Endodermal cell (in vitro differentiated cells): ENCODE results near the gene PINLYP. TPM values are rescaled to one million over a fixed set of nuclear protein-coding genes. Genes with fewer than 3 reads are reported as not detected.
A peak's percentile ranks its signal among the peaks of the same experiment; 100 is the strongest.

Source experiments
- DNase-seq: peaks from one replicate; pipeline ENCODE4 v3.0.0-alpha.2; 2017
- H3K27ac ChIP-seq: 2 replicates; pipeline ENCODE4 v1.5.1; 2013; ENCODE audit warnings: mild to moderate bottlenecking, low read depth, low read length, moderate library complexity
- H3K27me3 ChIP-seq: 2 replicates; pipeline ENCODE4 v1.6.1; 2013; ENCODE audit warnings: mild to moderate bottlenecking, low read length, moderate library complexity; ENCODE audit not compliant: insufficient read depth, control insufficient read depth, poor library complexity, severe bottlenecking
- H3K36me3 ChIP-seq: 2 replicates; pipeline ENCODE4 v1.7.0; 2013; ENCODE audit warnings: mild to moderate bottlenecking, low read length, moderate library complexity; ENCODE audit not compliant: control insufficient read depth, insufficient read depth
- H3K4me1 ChIP-seq: one replicate; pipeline ENCODE4 v1.7.0; 2013; ENCODE audit warnings: low read length; ENCODE audit not compliant: control insufficient read depth, insufficient read depth
- H3K4me3 ChIP-seq: 2 replicates; pipeline ENCODE4 v1.5.1; 2013; ENCODE audit warnings: mild to moderate bottlenecking, low read length, moderate library complexity
- H3K9ac ChIP-seq: 2 replicates; pipeline ENCODE4 v1.6.1; 2013; ENCODE audit warnings: mild to moderate bottlenecking, low read length, moderate library complexity; ENCODE audit not compliant: poor library complexity, severe bottlenecking; ENCODE audit errors: extremely low read depth
- H3K9me3 ChIP-seq: 2 replicates; pipeline ENCODE4 v1.6.1; 2013; ENCODE audit warnings: mild to moderate bottlenecking, low read length, moderate library complexity; ENCODE audit not compliant: control insufficient read depth
- H3K27ac Mint-ChIP-seq: 2 replicates; pipeline ENCODE4 v1.8.0; 2020; ENCODE audit warnings: mixed read lengths
- H3K27me3 Mint-ChIP-seq: 2 replicates; pipeline ENCODE4 v1.8.0; 2021; ENCODE audit warnings: mild to moderate bottlenecking, mixed read lengths; ENCODE audit not compliant: insufficient read depth
- H3K36me3 Mint-ChIP-seq: 2 replicates; pipeline ENCODE4 v1.8.0; 2020; ENCODE audit warnings: low read depth, mixed read lengths
- H3K4me1 Mint-ChIP-seq: 2 replicates; pipeline ENCODE4 v1.8.0; 2020; ENCODE audit warnings: mixed read lengths
- H3K4me3 Mint-ChIP-seq: 2 replicates; pipeline ENCODE4 v1.8.0; 2020; ENCODE audit warnings: mild to moderate bottlenecking, moderate library complexity, mixed read lengths
- H3K9me3 Mint-ChIP-seq: 2 replicates; pipeline ENCODE4 v1.8.0; 2020; ENCODE audit warnings: mild to moderate bottlenecking, mixed read lengths
- CTCF ChIP-seq: fragments of 200-600 bp; sonication (generic); conservative IDR thresholded peaks from 2 replicates; pipeline ENCODE4 v1.5.0; 2021; ENCODE audit warnings: antibody characterized with exemption, mild to moderate bottlenecking
- WGBS, 2 experiments: methylation state at CpG; one replicate each; pipeline versions ENCODE4 v1.1.5 to v1.1.7; 2013; ENCODE audit warnings: missing lambda C conversion rate in 2 of 2, mixed read lengths in 1 of 2; ENCODE audit not compliant: insufficient coverage in 1 of 2, insufficient read length in 1 of 2; 5-methylcytosine and 5-hydroxymethylcytosine counted together
- total RNA-seq, 2 donors: library from RNA; stranded (reverse); fragmentation: NEBNext Ultra II Directional in 1 of 2; extraction: Animal tissue kit (Norgen Biotek cat#: 25700) in 1 of 2; gene quantifications; 2 replicates in 1 of 2; 3 replicates in 1 of 2; pipeline ENCODE4 v1.2.1, GENCODE V29; 2021

The PINLYP gene
- total RNA-seq, 2 donors from 2014 or later: 7.7 to 12.2 TPM

- DNase-seq: peak; percentile 97
- Mint-ChIP-seq H3K4me3 (peak within 1 kb of the TSS; percentile 66), H3K9me3 (no peaks in the 10 kb centered on the region), H3K4me1 (peaks cover 5% of the 10 kb centered on the region), H3K27me3 (peaks cover 16% of the 10 kb centered on the region), H3K27ac (peak within 1 kb of the TSS; percentile 93), H3K36me3 (peaks cover 15% of the 10 kb centered on the region)
- 0 to 1% methylated on average over 13 to 46 of the region's 47 CpGs for WGBS, 2 experiments
- no peaks in the 10 kb centered on the region for H3K27me3 ChIP-seq
- peak within 1 kb of the TSS; percentile 92 for H3K4me3 ChIP-seq
- no peaks in the 10 kb centered on the region for H3K4me1 ChIP-seq
- H3K27ac ChIP-seq: peak within 1 kb of the TSS; percentile 85
- peak within 1 kb of the TSS; percentile 41 for H3K9ac ChIP-seq
- H3K9me3 ChIP-seq: no peaks in the 10 kb centered on the region
- peaks cover 13% of the 10 kb centered on the region for H3K36me3 ChIP-seq
- peak; percentile 9 for TF ChIP-seq CTCF
Measured at GRCh38 chr19:43532962-43533545, 42.5 kb upstream of the PINLYP start, which contains the start of gene ZNF575. TSS of gene ZNF575 (plus strand) at chr19:43533188. CDS start at chr19:43534423, 1,235 bp downstream.

GRCh38 chr19:43533546-43534304, 41.9 kb upstream of the PINLYP start:
- H3K4me1 Mint-ChIP-seq: peaks cover 5% of the 10 kb centered on the region
- H3K36me3 Mint-ChIP-seq: peaks cover 21% of the 10 kb centered on the region
- peaks cover 10% of the 10 kb centered on the region for H3K27me3 Mint-ChIP-seq
- Histone ChIP-seq H3K27ac (peak overlapping the region; percentile 85), H3K27me3 (no peaks in the 10 kb centered on the region), H3K36me3 (peaks cover 20% of the 10 kb centered on the region), H3K4me3 (peak overlapping the region; percentile 92), H3K9ac (no peak overlapping the region), H3K4me1 (no peaks in the 10 kb centered on the region), H3K9me3 (peaks cover 6% of the 10 kb centered on the region)
- WGBS, 2 experiments: 1% methylated on average over 29 to 41 of the region's 41 CpGs
- H3K4me3 Mint-ChIP-seq: peak overlapping the region; percentile 66
- H3K27ac Mint-ChIP-seq: peak overlapping the region; percentile 93
- peaks cover 4% of the 10 kb centered on the region for H3K9me3 Mint-ChIP-seq
- DNase-seq: peak; percentile 99
- no peak for TF ChIP-seq CTCF

GRCh38 chr19:43534305-43534815, 41.2 kb upstream of the PINLYP start:
- Histone ChIP-seq H3K4me3 (no peak overlapping the region), H3K9ac (no peak overlapping the region), H3K9me3 (peaks cover 13% of the 10 kb centered on the region), H3K27ac (peak overlapping the region; percentile 48), H3K27me3 (no peaks in the 10 kb centered on the region), H3K4me1 (no peaks in the 10 kb centered on the region), H3K36me3 (peaks cover 26% of the 10 kb centered on the region)
- peak overlapping the region; percentile 93 for H3K27ac Mint-ChIP-seq
- H3K36me3 Mint-ChIP-seq: peaks cover 28% of the 10 kb centered on the region
- peaks cover 5% of the 10 kb centered on the region for H3K4me1 Mint-ChIP-seq
- peaks cover 10% of the 10 kb centered on the region for H3K9me3 Mint-ChIP-seq
- H3K27me3 Mint-ChIP-seq: peaks cover 10% of the 10 kb centered on the region
- WGBS, 2 experiments: 36 to 74% methylated on average over 4 to 17 of the region's 17 CpGs
- DNase-seq: no peak
- H3K4me3 Mint-ChIP-seq: peak overlapping the region; percentile 66
- TF ChIP-seq CTCF: no peak
